Measurements from ENCODE around the gene USP19.

The USP19 gene

GRCh38 chr3:49134471-49135265 lies 14.0 kb upstream of the USP19 start:
- DNase-seq (ENCODE audit: low spot score): peak; percentile 27

- DNase-seq (ENCODE audit: low spot score): peak; percentile 83
Observed at GRCh38 chr3:49133226-49133951, 12.8 kb upstream of the USP19 start.

- peak; percentile 76 for DNase-seq (ENCODE audit: low spot score)
Observed at GRCh38 chr3:49132437-49133225, 12.0 kb upstream of the USP19 start, which contains the start of gene LAMB2. LAMB2 (minus strand) TSS chr3:49133050; CDS start chr3:49132867, 183 bp downstream.

- no peak for DNase-seq (ENCODE audit: low spot score)
Observed at GRCh38 chr3:49132073-49132436, 11.4 kb upstream of the USP19 start.

- DNase-seq (ENCODE audit: low spot score): no peak
Observed at GRCh38 chr3:49131576-49131975, 11.0 kb upstream of the USP19 start.

GRCh38 chr3:49131040-49131439 lies 10.4 kb upstream of the USP19 start:
- DNase-seq (ENCODE audit: low spot score): no peak

GRCh38 chr3:49124991-49125670 lies 4.5 kb upstream of the USP19 start:
- no peak for DNase-seq (ENCODE audit: low spot score)

GRCh38 chr3:49124203-49124602 lies 3.6 kb upstream of the USP19 start:
- DNase-seq (ENCODE audit: low spot score): no peak

- DNase-seq (ENCODE audit: low spot score): no peak
Observed at GRCh38 chr3:49123687-49124086, 3.1 kb upstream of the USP19 start.

- no peak for DNase-seq (ENCODE audit: low spot score)
Observed at GRCh38 chr3:49122886-49123545, 2.4 kb upstream of the USP19 start.

- no peak for DNase-seq (ENCODE audit: low spot score)
Observed at GRCh38 chr3:49122451-49122850, 1.8 kb upstream of the USP19 start.

- no peak for DNase-seq (ENCODE audit: low spot score)
Observed at GRCh38 chr3:49122022-49122421, 1.4 kb upstream of the USP19 start.

- no peak for DNase-seq (ENCODE audit: low spot score)
Observed at GRCh38 chr3:49121132-49121736, 611 bp upstream of the USP19 start.

- no peak for DNase-seq (ENCODE audit: low spot score)
Observed at GRCh38 chr3:49120096-49120437, 556 bp downstream of the USP19 start.

- DNase-seq (ENCODE audit: low spot score): no peak
Observed at GRCh38 chr3:49119439-49119838, 1.2 kb downstream of the USP19 start.

- no peak for DNase-seq (ENCODE audit: low spot score)
Observed at GRCh38 chr3:49119036-49119435, 1.6 kb downstream of the USP19 start.

- DNase-seq (ENCODE audit: low spot score): no peak
Observed at GRCh38 chr3:49112262-49112661, 8.4 kb downstream of the USP19 start.

- DNase-seq (ENCODE audit: low spot score): no peak
Observed at GRCh38 chr3:49111347-49111746, 9.3 kb downstream of the USP19 start.

GRCh38 chr3:49110780-49111179 lies 9.8 kb downstream of the USP19 start:
- DNase-seq (ENCODE audit: low spot score): no peak

- no peak for DNase-seq (ENCODE audit: low spot score)
Observed at GRCh38 chr3:49108346-49108745, 12.3 kb downstream of the USP19 start.

Data from RKO (cell line).